Lower leg skin (tissue), 4 donors: ENCODE data around the gene GIGYF2. TPM values are rescaled to one million over a fixed set of nuclear protein-coding genes. Genes with fewer than 3 reads are reported as not detected.

Source experiments
- DNase-seq, 2 donors: peaks; one replicate each; pipeline ENCODE4 v3.0.0-alpha.2; 2019; ENCODE audit warnings: low spot score in 2 of 2
- H3K4me3 ChIP-seq: fragments of 200-600 bp; sonication (generic); 2 replicates; pipeline ENCODE4 v1.5.1; 2017; ENCODE audit warnings: mild to moderate bottlenecking, low read depth; ENCODE audit not compliant: poor library complexity, severe bottlenecking
- CTCF ChIP-seq, 3 donors: fragments of 450-650 bp; IDR thresholded peaks; one replicate each; pipeline ENCODE4 v1.5.1; 2016; ENCODE audit warnings: antibody characterized with exemption in 3 of 3, mild to moderate bottlenecking in 3 of 3, moderate library complexity in 2 of 3
- POLR2A ChIP-seq, 2 donors: fragments of 450-650 bp; IDR thresholded peaks; one replicate each; pipeline ENCODE4 v1.6.1; 2016 to 2017; ENCODE audit warnings: antibody characterized with exemption in 2 of 2, mild to moderate bottlenecking in 1 of 2, moderate library complexity in 1 of 2
- WGBS, 2 donors: methylation state at CpG; one replicate each; pipeline ENCODE4 v1.1.5; 2018; 5-methylcytosine and 5-hydroxymethylcytosine counted together
- intact Hi-C: fragments of 100-400 bp; cut with DNase I; formaldehyde crosslinking; loops from one replicate; pipeline ENCODE4 v1.15.0; 2023; ENCODE audit warnings: low total_unique reads
- total RNA-seq, 4 donors: library from RNA; depleted of rRNA; stranded (reverse); fragments of >200 nt; gene quantifications; one replicate each; pipeline ENCODE4 v1.1.0, GENCODE V29; 2016

Gene GIGYF2
- total RNA-seq, 4 donors from 2014 or later = 57.7 to 78.4 (median 72.5) TPM

GRCh38 chr2:232802091-232802490 is 105.0 kb downstream of the GIGYF2 start:
- no peak overlapping the region for H3K4me3 ChIP-seq
- DNase-seq = no peak
- 94% methylated on average over 3 of the region's 3 CpGs for WGBS, 2 donors
- no peak for TF ChIP-seq CTCF (IDR thresholded peaks at IDR 0.05)
- no peak for TF ChIP-seq POLR2A (IDR thresholded peaks at IDR 0.05)
- intact Hi-C loops = no loop called here

GRCh38 chr2:232809349-232810124 is 112.4 kb downstream of the GIGYF2 start:
- intact Hi-C loops = no loop called here
- no peak overlapping the region for H3K4me3 ChIP-seq
- 89 to 93% methylated on average over 5 of the region's 5 CpGs for WGBS, 2 donors
- TF ChIP-seq CTCF (IDR thresholded peaks at IDR 0.05) (no peak), POLR2A (IDR thresholded peaks at IDR 0.05) (no peak)
- DNase-seq = no peak

DNA sequence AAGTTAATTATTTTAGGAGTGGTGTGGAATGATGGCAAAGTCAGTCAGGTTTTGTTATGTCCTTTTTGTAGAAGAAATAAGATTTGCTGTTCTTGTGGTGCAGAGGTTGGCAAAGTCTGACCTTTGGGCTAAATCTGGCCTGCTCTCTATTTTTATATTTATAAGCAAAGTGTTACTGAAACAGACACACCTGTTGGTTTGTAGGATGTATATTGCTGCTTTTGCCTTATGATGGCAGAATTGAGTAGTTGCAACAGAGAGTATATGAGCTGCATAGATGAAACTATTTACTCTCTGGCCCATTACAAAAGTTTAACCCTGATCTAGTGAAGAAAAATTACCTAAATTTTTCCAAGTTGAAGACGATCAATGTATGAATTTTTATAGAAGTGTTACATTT is 113.3 kb downstream of the GIGYF2 start:
- TF ChIP-seq POLR2A (IDR thresholded peaks at IDR 0.05) = no peak
- TF ChIP-seq CTCF (IDR thresholded peaks at IDR 0.05) = no peak
- WGBS, 2 donors = 92 to 94% methylated on average over 1 of the region's 1 CpG
- intact Hi-C loops = no loop called here
- no peak overlapping the region for H3K4me3 ChIP-seq
- no peak for DNase-seq

DNA sequence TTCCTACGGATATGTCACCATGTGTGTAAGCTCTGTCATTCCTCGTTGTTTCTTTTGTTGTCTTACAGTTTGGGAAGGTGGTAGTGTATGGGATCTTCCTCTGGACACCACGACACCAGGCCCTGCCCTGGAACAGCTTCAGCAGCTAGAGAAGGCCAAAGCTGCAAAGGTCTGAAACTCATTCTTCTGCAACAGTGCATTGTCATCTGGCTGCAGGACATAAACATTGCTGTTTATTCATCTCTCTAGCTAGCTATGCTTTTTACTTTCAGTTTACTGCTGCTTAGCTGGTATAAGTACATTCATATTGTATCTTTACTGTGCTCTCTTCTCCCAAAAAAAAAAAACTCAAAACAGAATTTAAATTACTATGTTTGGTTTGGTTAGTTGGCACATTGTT is 118.4 kb downstream of the GIGYF2 start:
- WGBS, 2 donors = 81 to 91% methylated on average over 3 of the region's 3 CpGs
- TF ChIP-seq CTCF (IDR thresholded peaks at IDR 0.05) (no peak), POLR2A (IDR thresholded peaks at IDR 0.05) (no peak)
- no peak overlapping the region for H3K4me3 ChIP-seq
- no peak for DNase-seq
- intact Hi-C loops = no loop called here

- H3K4me3 ChIP-seq = no peak overlapping the region
- TF ChIP-seq CTCF (IDR thresholded peaks at IDR 0.05) (no peak), POLR2A (IDR thresholded peaks at IDR 0.05) (no peak)
- no peak for DNase-seq
- intact Hi-C loops = no loop called here
- WGBS, 2 donors = 84 to 85% methylated on average over 10 of the region's 10 CpGs
These were observed 119.5 kb downstream of the GIGYF2 start for GRCh38 chr2:232816657-232817056.

- TF ChIP-seq POLR2A (IDR thresholded peaks at IDR 0.05) = no peak
- no peak for TF ChIP-seq CTCF (IDR thresholded peaks at IDR 0.05)
- 85 to 90% methylated on average over 3 of the region's 3 CpGs for WGBS, 2 donors
- no peak for DNase-seq
- intact Hi-C loops = no loop called here
- H3K4me3 ChIP-seq = no peak overlapping the region
These were observed 120.6 kb downstream of the GIGYF2 start for GRCh38 chr2:232817756-232818155.
